Measurements from ENCODE around the gene KRTAP10-9.
"Not testable (repeated sequence)": the region's sequence is repeated elsewhere in the genome, so short reads cannot be mapped to it uniquely, and the experiment has no call there.

The KRTAP10-9 gene

DNA sequence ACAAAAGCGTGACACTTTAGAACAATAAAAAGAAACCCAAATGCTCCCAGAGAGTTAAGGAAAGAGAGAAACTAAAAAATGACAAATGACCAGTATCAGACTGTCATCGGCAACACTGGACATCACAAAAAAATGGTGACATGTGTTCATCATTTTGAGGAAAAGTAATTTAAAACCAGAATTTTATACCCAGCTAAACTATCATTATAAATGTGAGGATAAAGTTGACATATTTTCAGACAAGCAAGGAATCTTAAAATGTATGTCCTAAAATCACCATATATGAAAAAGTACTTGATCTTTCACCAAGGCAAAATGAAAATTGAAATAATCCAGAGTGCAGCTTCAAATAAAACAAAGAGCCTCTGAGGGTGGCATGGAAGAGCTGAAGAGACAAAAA, 18.0 kb downstream of the KRTAP10-9 start:
- DNase-seq: no peak

DNA sequence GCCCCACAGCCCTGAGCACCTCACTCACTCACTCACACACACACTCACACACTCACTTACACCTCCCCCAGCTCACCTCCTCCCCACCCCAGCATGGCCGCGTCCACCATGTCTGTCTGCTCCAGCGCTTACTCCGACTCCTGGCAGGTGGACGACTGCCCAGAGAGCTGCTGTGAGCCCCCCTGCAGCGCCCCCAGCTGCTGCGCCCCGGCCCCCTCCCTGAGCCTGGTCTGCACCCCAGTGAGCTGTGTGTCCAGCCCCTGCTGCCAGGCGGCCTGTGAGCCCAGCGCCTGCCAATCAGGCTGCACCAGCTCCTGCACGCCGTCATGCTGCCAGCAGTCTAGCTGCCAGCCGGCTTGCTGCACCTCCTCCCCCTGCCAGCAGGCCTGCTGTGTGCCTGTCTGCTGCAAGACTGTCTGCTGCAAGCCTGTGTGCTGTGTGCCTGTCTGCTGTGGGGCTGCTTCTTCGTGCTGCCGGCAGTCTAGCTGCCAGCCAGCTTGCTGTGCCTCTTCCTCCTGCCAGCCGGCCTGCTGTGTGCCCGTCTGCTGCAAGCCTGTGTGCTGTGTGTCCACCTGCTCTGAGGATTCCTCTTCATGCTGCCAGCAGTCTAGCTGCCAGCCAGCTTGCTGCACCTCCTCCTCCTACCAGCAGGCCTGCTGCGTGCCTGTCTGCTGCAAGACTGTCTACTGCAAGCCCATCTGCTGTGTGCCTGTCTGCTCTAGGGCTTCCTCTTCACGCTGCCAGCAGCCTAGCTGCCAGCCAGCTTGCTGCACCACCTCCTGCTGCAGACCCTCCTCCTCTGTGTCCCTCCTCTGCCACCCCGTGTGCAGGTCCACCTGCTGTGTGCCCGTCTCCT, 19.7 kb downstream of the KRTAP10-9 start, which contains the start of gene KRTAP10-11:
Gene KRTAP10-11, plus strand, starts transcription at position 49 of the 856 bp plus-strand sequence. Its CDS starts 45 bp downstream, at position 94.
- peak; percentile 64 for DNase-seq

DNA sequence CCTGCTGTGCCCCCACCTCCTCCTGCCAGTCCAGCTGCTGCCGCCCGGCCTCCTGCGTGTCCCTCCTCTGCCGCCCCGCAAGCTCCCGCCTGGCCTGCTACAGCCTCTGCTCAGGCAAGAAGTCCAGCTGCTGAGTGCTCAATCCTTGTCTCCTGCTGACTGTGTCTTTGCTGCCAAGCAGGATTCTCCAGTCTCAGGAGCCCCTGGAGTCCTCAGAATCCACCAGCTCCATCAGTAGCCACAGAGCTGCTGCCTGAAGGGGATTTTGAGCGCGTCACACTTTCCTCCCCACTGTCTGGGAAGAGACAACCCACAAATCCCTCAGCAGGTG, 20.3 kb downstream of the KRTAP10-9 start:
- DNase-seq: no peak

DNA sequence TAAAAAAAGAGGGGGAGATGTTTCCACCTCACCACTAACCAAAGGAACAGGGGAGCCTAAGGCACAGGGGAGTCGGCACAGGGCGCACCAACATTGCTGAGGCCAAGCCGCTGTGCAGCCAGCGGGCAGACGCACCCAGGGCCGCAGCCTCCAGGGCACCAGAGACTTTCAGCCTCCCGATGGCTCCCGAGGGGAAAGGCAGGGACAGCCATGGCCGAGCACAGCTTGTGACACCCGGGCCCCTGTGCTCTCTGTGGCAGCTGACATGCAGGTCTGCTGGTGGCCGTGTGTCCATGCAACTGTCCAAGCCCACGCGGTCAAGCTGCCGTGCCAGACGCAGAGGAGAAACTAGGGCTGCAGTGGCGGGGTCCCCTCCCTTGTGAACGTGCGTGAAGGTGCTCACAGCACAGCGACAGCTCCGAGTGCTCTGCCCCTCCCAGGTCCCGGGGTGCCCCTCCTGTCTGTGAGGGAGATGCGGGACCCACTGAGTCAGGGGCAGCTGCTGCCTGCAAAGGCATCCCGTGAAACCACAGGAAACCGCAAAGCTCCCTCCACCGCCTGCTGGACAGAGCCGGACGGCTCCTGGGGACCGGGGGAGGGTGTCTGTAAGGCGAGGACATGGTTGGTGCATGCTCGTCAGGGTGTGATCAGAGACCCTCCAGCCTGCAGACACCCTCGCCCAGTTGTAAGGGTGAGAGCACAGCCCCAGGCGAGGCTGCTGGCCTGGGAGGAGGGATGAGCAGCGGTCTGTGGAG, 21.8 kb downstream of the KRTAP10-9 start:
- DNase-seq: no peak

DNA sequence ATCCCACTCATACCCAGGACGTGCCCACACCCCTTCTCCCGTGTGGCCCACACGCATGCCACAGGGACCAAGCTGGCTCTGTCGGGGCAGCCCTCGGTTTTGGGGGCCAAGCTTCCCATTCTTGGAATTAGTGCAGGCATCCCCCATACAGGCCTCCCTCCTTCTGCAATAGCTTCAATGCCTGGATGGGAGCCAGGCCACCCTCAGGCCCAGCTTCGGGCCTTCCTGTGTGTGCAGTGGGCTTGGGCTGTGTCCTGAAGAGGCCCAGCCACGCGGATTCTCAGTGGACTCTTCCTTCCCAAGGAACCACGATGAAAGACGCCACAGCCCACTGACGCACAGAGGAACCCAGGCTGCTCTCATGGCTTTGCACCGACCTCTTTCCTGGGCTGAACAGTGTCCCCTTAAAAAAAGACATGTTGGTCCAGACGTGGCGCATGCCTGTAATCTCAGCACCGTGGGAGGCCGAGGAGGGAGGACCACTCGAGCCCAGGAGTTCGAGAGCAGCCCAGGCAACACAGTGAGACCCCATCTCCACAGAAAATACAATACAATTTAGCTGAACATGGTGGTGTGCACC, 22.7 kb downstream of the KRTAP10-9 start:
- no peak for DNase-seq

DNA sequence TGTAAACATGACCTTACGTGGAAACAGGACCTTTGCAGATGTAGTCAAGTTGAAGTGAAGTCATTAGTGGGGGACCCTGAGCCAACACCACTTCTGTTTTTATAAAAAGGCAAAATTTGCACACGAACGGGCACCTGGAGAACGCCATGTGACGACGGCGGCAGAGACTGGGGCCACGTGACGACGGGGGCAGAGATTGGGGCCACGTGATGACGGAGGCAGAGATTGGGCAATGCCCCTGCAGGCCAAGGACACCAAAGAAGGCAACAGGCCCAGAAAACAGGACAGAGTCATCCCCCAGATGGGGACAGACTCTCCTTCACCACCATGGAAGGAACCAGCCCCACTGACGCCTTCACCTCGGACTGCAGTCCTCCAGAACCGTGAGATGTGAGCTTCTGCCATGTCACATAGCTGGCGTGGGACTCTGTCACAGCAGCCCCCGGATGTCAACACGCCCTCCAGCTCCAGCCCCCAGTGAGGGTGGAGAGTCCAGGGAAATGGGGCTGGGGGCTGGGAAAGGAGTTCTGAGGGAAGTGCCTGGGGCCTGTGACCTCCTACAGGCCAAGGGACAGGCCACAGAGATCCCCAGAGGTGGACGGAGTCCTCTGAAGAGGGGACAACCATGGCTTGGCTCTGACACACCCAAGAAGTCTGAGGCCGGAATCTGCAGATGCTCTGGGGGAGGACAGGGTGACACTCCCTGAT, 23.5 kb downstream of the KRTAP10-9 start:
- no peak for DNase-seq

DNA sequence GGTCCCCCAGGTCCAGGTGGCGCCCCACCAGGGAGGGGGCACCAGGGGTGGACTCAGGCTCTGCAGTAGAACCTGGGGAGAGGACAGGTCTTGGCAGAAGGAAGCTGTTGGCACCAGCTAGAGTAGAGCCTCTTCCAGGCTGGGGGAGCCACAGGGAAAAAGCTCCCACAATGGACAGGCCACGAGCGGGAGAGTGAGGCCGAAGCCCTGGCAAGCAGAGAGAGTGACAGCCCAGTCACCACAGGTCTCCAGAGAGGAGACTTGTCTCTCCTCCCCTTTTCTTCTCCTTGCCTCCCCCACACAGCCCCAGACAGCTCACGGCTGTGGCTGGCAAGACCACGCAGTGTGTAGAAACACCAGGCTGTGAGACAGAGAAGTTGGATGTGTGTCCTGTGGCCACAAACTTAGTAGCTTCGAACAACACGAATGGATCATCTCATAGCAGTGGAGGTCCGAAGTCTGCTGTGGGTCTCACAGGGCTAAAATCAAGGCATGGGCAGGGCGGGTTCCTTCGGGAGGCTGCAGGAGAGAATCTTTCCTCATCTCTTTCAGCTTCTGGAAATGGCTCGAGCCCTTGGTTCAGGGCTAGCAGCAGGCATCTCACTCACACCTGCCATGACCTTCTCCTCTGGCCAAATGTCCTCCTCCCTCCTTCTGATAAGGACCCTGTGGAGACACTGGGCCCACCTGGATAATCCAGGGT, 24.2 kb downstream of the KRTAP10-9 start:
- DNase-seq: no peak

DNA sequence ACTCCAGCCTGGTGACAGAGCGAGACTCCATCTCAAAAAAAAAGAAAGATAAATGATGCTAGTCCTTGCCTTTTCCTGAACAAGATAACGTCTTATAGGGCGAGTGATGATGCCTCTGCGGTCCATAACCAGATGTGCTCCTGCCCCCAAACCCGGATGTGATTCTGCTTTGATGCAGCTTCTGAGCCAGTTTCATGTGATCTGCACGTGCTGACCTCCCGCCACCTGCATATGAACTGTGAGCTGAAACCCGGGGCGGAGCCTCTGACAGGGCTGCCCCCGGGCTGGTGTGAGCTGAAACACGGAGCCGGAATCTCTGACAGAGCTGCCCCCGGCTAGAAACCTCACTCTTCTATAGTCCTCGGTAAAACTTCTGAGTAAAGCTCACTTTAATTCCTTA, 26.2 kb downstream of the KRTAP10-9 start:
- DNase-seq: no peak

DNA sequence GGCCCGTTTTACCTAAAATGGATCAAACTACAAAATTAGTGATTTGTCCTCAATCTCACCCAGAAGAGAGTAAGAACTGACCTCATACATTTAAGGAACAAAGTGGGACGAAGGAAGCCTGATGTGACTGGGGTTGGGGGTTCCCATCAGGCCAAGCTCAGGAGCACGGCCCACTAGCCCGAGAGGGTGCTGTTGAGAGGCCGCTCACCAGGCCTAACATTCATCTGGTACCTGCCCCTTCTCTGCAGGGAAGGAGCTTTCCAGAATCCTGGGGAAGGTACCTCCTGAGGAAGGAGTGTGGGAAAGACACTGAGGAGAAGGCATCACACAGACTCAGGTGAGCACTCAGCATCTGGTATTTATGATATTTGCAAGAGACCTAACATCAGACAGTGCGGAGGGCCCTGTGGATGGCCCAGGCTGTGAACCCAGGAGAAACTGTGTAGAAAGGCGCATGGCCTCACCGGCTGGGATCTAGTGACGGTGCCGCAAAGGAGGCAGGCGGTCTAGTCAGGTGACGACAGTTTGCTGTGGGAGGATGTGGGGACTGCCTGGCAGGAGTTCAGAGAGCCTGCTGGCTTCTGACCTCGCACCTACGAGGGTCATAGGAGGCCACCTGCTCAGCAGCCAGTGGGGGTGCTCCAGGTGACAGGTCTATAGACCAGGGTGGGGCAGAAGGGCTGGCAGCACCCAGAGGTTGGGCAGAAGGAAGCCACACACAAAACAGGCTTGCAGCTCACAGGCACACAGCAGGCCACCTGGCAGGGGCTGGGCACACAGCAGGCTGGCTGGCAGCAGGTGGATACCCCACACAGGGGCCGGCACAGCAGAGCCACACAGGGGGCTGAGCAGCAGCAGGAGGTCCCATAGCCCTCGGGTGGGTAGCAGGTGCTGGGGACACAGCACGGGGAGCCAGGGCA, 27.0 kb downstream of the KRTAP10-9 start:
- peak; percentile 25 for DNase-seq

DNA sequence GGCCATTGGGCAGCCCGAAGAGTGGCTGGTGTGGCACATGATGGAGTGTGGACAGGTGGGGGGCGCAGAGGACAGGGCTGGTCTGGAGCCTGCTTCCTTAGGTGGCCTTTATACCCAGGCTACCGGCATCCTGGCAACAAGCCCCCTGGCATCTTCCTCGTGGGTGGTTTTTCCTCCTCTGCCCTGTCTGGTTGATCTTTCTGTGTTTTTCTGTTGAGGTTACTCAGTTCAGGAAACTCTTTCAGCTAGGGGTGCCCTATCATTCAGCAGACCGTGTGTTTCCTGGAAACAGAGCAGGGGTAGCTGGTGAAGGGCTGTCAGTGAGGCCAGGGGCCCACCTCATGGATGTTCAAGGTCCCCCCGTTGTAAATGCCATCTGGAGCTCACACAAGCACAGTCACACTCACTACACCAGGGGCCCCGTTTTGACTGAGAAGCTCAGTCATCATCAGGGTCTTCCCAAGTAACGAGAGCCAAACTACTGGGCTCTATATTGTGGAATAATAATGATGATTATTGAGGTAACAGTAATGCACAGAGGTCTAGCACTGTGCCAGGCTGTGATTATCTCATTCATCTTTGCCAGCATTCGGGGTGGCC, 27.8 kb downstream of the KRTAP10-9 start, which contains the start of gene KRTAP12-4:
Gene KRTAP12-4, minus strand, starts transcription at position 84 of the 600 bp plus-strand sequence. Its CDS starts 45 bp downstream, at position 39.
- no peak for DNase-seq

DNA sequence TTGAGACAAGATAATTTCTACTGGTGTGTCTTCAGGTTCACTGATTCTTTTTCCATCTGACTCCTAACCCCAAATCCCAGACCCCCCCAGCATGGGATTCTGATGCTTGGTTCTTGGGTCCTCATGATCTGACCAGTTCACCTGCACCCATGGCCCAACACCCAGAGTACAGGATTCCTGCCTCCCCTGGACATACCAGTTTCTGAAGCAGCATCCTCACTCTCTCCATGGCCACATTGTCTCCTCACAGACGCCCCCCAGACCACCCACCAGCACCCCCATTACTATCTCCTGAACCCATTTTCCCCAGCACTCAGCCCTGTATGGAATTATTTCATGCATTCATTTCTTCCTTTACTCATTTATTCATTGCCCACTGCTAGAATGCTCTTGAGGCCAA, 30.0 kb downstream of the KRTAP10-9 start:
- no peak for DNase-seq

DNA sequence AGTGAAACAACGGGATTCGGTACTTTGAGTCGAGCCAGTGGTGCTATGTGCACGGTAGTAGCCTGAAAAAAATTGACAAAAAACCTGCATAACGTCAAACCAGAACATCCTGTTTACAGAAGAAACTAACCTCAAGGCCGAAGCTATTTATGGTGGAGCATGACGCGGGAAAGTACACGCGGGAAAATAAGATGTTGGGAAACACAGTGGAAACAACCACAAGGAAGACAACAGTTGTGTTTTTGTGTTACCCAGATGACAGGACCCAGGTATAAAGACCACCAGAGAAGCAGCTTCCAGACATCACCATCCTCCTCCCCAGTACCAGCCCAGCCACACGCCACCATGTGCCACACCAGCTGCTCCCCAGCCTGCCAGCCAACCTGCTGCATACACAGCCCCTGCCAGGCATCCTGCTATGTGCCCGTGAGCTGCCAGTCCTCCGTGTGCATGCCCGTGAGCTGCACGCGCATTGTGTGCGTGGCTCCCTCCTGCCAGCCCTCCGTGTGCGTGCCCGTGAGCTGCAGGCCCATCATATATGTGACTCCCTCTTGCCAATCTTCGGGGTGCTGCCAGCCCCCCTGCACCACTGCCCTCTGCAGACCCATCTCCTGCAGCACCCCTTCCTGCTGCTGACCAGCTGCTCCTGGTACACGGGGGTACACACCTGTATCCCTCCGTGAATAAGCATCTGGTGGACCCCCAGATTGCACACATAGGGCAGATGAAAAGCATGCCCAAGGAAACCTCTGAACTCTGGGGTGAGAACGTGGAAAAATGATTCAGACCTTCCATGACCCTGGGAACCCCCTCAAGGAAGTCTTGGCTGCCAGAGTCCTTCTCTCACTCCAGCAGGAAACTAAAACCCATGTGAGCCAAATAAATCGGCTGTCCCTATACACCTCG, 31.0 kb downstream of the KRTAP10-9 start, which contains the start of gene KRTAP12-3:
Gene KRTAP12-3, plus strand, starts transcription at position 298 of the 906 bp plus-strand sequence. Its CDS starts 48 bp downstream, at position 346.
- no peak for DNase-seq

DNA sequence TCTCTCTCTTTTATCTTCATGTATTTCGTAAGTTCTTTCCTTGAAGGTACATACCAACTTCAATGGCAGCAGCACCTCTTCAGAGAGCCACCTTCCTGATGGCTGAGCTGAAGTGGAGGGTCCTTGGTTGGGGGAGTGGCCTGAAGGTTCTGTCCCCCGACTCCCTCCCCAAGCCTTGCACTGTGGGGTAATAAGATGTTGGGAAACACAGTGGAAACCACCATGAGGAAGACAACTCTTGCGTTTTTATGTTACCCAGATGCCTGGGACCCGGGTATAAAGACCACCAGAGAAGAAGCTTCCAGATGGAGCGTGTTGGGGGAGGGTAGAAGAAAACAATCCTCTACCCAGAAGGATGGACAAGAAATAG, 31.6 kb downstream of the KRTAP10-9 start:
- no peak for DNase-seq

DNA sequence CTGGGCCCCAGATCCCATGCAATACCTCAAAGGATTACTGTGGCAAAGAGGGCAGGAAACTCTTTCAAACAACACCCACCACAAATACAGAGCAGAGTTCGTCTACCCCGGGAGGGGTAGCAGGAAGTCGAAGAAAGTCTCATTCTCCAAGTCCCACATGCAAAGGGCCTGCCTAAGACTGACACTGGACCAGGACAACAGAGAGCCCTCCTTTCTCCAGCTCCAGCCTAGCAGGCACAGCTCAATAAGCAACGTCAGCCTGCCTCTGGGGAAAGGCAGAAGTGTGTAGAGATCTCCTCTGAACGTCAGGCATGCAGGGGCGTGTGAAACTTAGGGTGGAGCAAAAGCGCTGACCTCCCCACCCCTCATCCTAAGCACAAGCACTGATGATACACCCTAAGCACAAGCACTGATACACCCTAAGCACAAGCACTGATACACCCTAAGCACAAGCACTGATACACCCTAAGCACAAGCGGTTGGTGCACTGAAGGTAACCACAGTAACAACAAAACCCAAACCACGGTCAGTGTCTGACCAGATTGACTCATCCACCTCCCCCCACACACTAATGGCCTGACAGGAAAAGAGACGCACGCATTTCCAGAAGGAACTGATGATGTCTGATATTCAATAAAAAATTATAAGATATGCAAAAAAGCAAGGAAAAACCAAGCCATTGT, 32.2 kb downstream of the KRTAP10-9 start:
- no peak for DNase-seq

DNA sequence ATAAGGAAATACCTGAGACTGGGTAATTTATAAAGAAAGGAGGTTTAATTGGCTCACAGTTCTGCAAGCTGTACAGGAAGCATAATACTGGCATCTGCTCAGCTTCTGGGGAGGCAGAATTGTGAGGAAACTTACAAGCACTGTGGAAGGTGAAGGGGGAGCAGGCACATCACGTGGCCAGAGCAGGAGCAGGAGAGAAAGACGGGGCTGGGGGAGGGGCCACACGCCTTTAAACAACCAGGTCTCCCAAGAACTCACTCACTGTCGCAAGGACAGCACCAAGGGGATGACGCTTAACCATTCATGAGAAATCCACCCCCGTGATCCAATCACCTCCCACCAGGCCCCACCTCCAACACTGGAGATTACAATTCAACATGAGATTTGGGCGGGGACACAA, 34.7 kb downstream of the KRTAP10-9 start:
- DNase-seq: not testable (repeated sequence)

DNA sequence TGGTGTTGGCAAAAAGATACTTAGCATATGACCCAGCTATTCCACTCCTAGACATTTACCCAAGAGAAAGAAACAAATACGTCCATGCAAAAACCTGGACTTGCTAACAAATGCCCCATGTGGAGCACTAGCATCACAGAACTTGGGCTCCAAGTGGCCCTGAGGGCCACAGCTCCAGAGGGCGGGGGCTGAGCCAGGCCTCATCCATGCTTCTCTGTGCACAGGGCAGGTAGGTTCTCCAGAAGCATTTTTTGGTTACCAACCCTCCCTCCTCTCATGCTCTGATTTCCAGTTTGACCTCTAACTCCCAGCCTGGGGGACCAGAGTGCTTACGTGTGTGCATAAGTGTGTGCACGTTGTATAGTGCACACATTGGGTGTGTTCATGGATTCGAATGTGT, 37.8 kb downstream of the KRTAP10-9 start:
- no peak for DNase-seq

DNA sequence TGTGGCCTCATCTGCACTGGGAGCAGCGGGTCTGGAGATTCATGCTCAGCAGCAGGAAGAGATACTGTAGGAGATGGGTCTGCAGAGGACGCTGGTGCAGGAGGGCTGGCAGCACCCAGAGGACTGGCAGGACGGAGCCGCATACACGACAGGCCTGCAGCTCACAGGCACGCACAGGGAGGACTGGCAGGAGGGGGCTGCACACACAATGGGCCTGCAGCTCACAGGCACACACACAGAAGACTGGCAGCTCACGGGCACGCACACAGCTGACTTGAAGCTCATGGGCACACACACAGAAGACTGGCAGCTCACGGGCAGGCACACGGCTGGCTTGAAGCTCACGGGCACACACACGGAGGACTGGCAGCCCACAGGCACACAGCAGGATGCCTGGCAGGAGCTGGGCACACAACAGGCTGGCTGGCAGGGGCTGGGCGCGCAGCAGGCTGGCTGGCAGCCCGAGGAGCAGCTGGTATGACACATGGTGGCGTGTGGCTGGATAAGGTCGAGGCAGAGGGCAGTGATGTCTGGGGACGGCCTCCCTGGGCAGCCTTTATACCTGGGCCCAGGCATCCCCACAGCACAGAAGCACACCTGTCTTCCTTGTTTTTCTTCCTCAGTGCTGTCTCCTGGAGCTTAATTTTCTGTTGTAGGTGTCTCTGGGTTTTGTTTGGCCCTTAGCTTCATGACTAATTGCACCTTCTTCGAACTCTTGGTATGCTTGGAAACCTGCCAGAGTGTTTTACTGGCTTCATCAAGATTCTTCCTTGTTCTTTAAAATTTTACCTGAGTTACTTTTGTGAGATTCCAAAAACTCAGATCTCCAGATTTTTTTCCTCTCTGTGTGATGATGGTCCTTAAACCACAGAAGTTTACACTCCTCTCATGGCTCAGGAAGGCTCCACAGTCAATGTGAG, 39.8 kb downstream of the KRTAP10-9 start, which contains the start of gene KRTAP12-2:
Gene KRTAP12-2, minus strand, starts transcription at position 527 of the 920 bp plus-strand sequence. Its CDS starts 41 bp downstream, at position 486.
- DNase-seq: peak; percentile 48

DNA sequence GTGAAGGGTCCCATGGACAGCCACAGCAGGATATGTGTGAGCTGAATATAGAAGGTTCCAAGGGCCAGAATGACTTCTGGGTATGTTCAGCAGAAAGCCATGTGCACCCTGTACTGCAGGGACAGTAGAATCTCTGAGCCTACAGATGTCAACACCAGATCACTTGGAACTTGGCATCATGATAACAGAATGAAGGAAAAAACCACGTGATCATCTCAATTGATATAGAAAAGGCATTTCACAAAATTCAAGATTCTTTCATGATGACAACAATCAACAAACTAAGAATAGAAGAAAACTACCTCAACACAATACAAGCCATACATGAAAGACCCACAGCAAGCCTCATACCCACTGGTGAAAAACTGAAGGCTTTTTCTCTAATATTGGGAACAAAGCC, 40.7 kb downstream of the KRTAP10-9 start:
- no peak for DNase-seq

Measured in NCI-H2171 treated with DMSO at 0.1 percent for 48 hours (cell line).